Breast epithelium (tissue), 4 donors: ENCODE data around the gene MT1B. TPM values are rescaled to one million over a fixed set of nuclear protein-coding genes. Genes with fewer than 3 reads are reported as not detected.

Experiments used
- DNase-seq, 2 donors: peaks; one replicate each; pipeline ENCODE4 v3.0.0-alpha.2; 2019; ENCODE audit warnings: low spot score in 2 of 2
- H3K27ac ChIP-seq, 2 donors: fragments of 200-600 bp; sonication (generic) in 1 of 2; one replicate each; pipeline ENCODE4 v1.5.1; 2016 to 2019; ENCODE audit warnings: mild to moderate bottlenecking in 1 of 2
- H3K27me3 ChIP-seq, 2 donors: fragments of 200-600 bp; sonication (generic) in 1 of 2; one replicate each; pipeline versions ENCODE4 v1.5.1 to v1.6.0; 2017 to 2019; ENCODE audit warnings: control low read depth in 1 of 2, mild to moderate bottlenecking in 1 of 2
- H3K36me3 ChIP-seq: fragments of 200-600 bp; one replicate; pipeline ENCODE4 v1.5.1; 2019
- H3K4me1 ChIP-seq, 2 donors: fragments of 200-600 bp; sonication (generic); one replicate each; pipeline ENCODE4 v1.5.1; 2016 to 2019; ENCODE audit warnings: control low read depth in 1 of 2
- H3K4me3 ChIP-seq, 3 donors: fragments of 200-600 bp; sonication (generic); 1 replicate in 2 of 3; 2 replicates in 1 of 3; pipeline ENCODE4 v1.5.1; 2016 to 2019; ENCODE audit warnings: mild to moderate bottlenecking in 3 of 3, moderate library complexity in 2 of 3
- H3K9me3 ChIP-seq, 2 donors: fragments of 200-600 bp; sonication (generic) in 1 of 2; one replicate each; pipeline ENCODE4 v1.5.1; 2016 to 2019; ENCODE audit warnings: control low read depth in 1 of 2
- CTCF ChIP-seq, 3 donors: fragments of 450-650 bp; IDR thresholded peaks; one replicate each; pipeline ENCODE4 v1.5.1; 2016 to 2017; ENCODE audit warnings: antibody characterized with exemption in 3 of 3, mild to moderate bottlenecking in 3 of 3, moderate library complexity in 3 of 3
- POLR2A ChIP-seq: fragments of 450-650 bp; IDR thresholded peaks from one replicate; pipeline ENCODE4 v1.6.1; 2016; ENCODE audit warnings: antibody characterized with exemption, mild to moderate bottlenecking, moderate library complexity
- POLR2AphosphoS5 ChIP-seq, 3 donors: sonication (generic); formaldehyde crosslinking; IDR thresholded peaks; one replicate each; pipeline ENCODE4 v1.6.1; 2017; ENCODE audit warnings: antibody characterized with exemption in 3 of 3
- intact Hi-C: fragments of 100-400 bp; cut with DNase I; formaldehyde crosslinking; loops from one replicate; pipeline ENCODE4 v1.15.1; 2023; ENCODE audit warnings: low total_unique reads
- total RNA-seq, 3 donors: library from RNA; depleted of rRNA; stranded (reverse); fragments of >200 nt; gene quantifications; one replicate each; pipeline ENCODE4 v1.1.0, GENCODE V29; 2016

Gene MT1B
- total RNA-seq, 3 donors from 2014 or later, result not detected

GRCh38 chr16:56688762-56689161 is 37.1 kb downstream of the MT1B start:
- H3K4me3 ChIP-seq, result no peak overlapping the region
- intact Hi-C loops, result no loop called here
- no peaks in the 10 kb centered on the region for H3K27me3 ChIP-seq
- DNase-seq, result no peak
- H3K36me3 ChIP-seq, result no peaks in the 10 kb centered on the region
- TF ChIP-seq POLR2A, result no peak
- no peaks in the 10 kb centered on the region for H3K9me3 ChIP-seq
- peaks cover 0 to 5% of the 10 kb centered on the region in 2 donors for H3K4me1 ChIP-seq
- H3K27ac ChIP-seq, result no peak overlapping the region

DNA sequence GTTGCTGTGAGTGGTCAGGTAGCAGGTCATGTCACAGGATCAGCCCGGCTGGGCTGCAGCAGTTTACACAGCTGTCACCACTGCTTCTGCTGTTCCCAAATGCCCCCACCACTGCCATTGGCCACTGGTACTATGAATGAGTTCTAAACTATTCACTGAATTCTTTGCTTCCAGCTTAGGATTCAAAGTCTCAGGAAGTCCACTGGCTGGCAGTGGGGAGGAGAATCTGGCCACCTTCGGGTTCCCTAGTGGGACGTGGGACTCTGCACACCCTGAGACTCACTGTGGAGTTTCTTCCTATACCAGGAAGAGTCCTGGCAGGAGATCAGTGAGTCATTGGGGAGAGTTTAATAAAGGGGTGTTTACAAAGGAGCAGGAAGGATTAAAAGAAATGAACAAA is 37.5 kb downstream of the MT1B start:
- Histone ChIP-seq H3K27ac (peak overlapping the region in 1 of 2 donors; percentile 43), H3K9me3 (no peaks in the 10 kb centered on the region), H3K36me3 (no peaks in the 10 kb centered on the region), H3K27me3 (no peaks in the 10 kb centered on the region), H3K4me3 (no peak overlapping the region), H3K4me1 (peaks cover 0 to 5% of the 10 kb centered on the region in 2 donors)
- no peak for DNase-seq
- TF ChIP-seq CTCF (IDR thresholded peaks at IDR 0.05) (no peak), POLR2AphosphoS5 (IDR thresholded peaks at IDR 0.05) (no peak), POLR2A (no peak)
- intact Hi-C loops, result no loop called here

- no peaks in the 10 kb centered on the region for H3K27me3 ChIP-seq
- H3K27ac ChIP-seq, result peak overlapping the region in 1 of 2 donors; percentile 13
- H3K9me3 ChIP-seq, result no peaks in the 10 kb centered on the region
- H3K4me3 ChIP-seq, result no peak overlapping the region
- no peak for DNase-seq
- H3K4me1 ChIP-seq, result peaks cover 0 to 5% of the 10 kb centered on the region in 2 donors
- intact Hi-C loops, result no loop called here
- H3K36me3 ChIP-seq, result no peaks in the 10 kb centered on the region
- TF ChIP-seq POLR2AphosphoS5 (IDR thresholded peaks at IDR 0.05) (no peak), CTCF (IDR thresholded peaks at IDR 0.05) (no peak), POLR2A (no peak)
Measured at GRCh38 chr16:56690420-56691122, 38.9 kb downstream of the MT1B start.

DNA sequence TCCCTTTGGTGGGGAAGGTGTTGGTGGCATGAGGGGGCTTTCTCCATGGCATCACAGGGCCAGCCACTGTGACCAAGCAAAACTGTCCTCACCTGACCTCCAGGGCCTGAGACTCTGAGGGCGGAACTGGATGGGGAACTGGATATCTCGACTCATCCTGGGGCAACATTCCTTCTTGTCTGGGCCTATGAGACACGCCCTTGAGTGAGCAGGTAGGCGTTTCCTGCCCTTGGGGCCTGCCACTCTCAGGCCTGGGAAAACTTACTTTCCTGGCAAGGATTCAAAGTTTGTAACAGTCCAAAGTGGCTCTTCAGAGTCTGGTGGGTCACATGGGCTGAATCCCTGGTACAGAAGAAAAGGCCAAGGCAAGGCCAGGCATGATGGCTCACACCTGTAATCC is 40.2 kb downstream of the MT1B start:
- Histone ChIP-seq H3K4me1 (no peaks in the 10 kb centered on the region), H3K4me3 (no peak overlapping the region), H3K27me3 (no peaks in the 10 kb centered on the region), H3K9me3 (no peaks in the 10 kb centered on the region), H3K27ac (peak overlapping the region; percentile 58 to 64), H3K36me3 (no peaks in the 10 kb centered on the region)
- peak; percentile 79 to 90 for DNase-seq
- intact Hi-C loops, result no loop called here
- TF ChIP-seq POLR2A, result no peak
- peak in 1 of 3 donors; percentile 62 for TF ChIP-seq POLR2AphosphoS5 (IDR thresholded peaks at IDR 0.05)
- no peak for TF ChIP-seq CTCF (IDR thresholded peaks at IDR 0.05)

DNA sequence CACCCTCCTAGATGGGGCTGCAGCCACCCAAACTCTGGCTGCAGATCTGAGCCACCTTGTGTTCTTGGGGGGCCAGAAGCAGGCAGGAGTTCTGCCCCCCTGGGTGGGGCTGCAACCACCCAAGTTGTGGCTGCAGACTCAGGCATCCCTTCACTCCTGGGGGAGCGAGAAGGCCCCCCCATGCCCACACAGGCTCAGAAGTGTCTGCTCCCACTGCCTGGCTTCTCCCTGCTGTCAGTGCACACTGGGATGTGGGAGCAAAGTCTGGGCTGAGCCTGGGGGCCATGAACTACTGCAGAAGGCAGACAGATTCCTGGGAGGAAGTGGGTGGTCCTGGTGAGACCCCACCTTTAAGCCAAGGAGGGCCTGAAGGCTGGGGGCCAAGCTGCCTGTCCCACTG is 43.6 kb downstream of the MT1B start:
- H3K9me3 ChIP-seq, result no peaks in the 10 kb centered on the region
- no peak for DNase-seq
- no peaks in the 10 kb centered on the region for H3K36me3 ChIP-seq
- no peak overlapping the region for H3K4me3 ChIP-seq
- no peak for TF ChIP-seq CTCF (IDR thresholded peaks at IDR 0.05)
- no peak for TF ChIP-seq POLR2AphosphoS5 (IDR thresholded peaks at IDR 0.05)
- no peak for TF ChIP-seq POLR2A
- no peaks in the 10 kb centered on the region for H3K4me1 ChIP-seq
- intact Hi-C loops, result no loop called here
- no peak overlapping the region for H3K27ac ChIP-seq
- H3K27me3 ChIP-seq, result no peaks in the 10 kb centered on the region
